ENCODE measurements around the gene IL2RG.

IL2RG gene

GRCh38 chrX:71143508-71143907 lies 32.1 kb upstream of the IL2RG start:
- Histone ChIP-seq H3K27me3 (ENCODE audit: control insufficient read depth, insufficient read depth, low read length, poor library complexity, severe bottlenecking) (no peaks in the 10 kb centered on the region), H3K27ac (ENCODE audit: insufficient read depth, low read depth, low read length, poor library complexity, severe bottlenecking) (no peak overlapping the region), H3K36me3 (ENCODE audit: control insufficient read depth, insufficient read depth, low read length) (no peaks in the 10 kb centered on the region), H3K4me3 (ENCODE audit: insufficient read depth, low read depth, low read length) (no peak overlapping the region), H3K4me1 (ENCODE audit: control insufficient read depth, insufficient read depth, low read length) (peaks cover 5% of the 10 kb centered on the region), H3K9me3 (ENCODE audit: control insufficient read depth, low read length) (no peaks in the 10 kb centered on the region)
- WGBS, 2 experiments = 93 to 98% methylated on average over 6 of the region's 6 CpGs

GRCh38 chrX:71140440-71140839 lies 29.1 kb upstream of the IL2RG start:
- no peaks in the 10 kb centered on the region for H3K9me3 ChIP-seq (ENCODE audit: control insufficient read depth, low read length)
- H3K27ac ChIP-seq (ENCODE audit: insufficient read depth, low read depth, low read length, poor library complexity, severe bottlenecking) = no peak overlapping the region
- H3K36me3 ChIP-seq (ENCODE audit: control insufficient read depth, insufficient read depth, low read length) = peaks cover 9% of the 10 kb centered on the region
- no peak overlapping the region for H3K4me3 ChIP-seq (ENCODE audit: insufficient read depth, low read depth, low read length)
- no peaks in the 10 kb centered on the region for H3K4me1 ChIP-seq (ENCODE audit: control insufficient read depth, insufficient read depth, low read length)
- 89 to 95% methylated on average over 6 of the region's 6 CpGs for WGBS, 2 experiments
- no peaks in the 10 kb centered on the region for H3K27me3 ChIP-seq (ENCODE audit: control insufficient read depth, insufficient read depth, low read length, poor library complexity, severe bottlenecking)

GRCh38 chrX:71131510-71131909 lies 20.1 kb upstream of the IL2RG start:
- no peak overlapping the region for H3K27ac ChIP-seq (ENCODE audit: insufficient read depth, low read depth, low read length, poor library complexity, severe bottlenecking)
- H3K9me3 ChIP-seq (ENCODE audit: control insufficient read depth, low read length) = no peaks in the 10 kb centered on the region
- H3K27me3 ChIP-seq (ENCODE audit: control insufficient read depth, insufficient read depth, low read length, poor library complexity, severe bottlenecking) = no peaks in the 10 kb centered on the region
- H3K4me1 ChIP-seq (ENCODE audit: control insufficient read depth, insufficient read depth, low read length) = no peaks in the 10 kb centered on the region
- peaks cover 8% of the 10 kb centered on the region for H3K36me3 ChIP-seq (ENCODE audit: control insufficient read depth, insufficient read depth, low read length)
- 95 to 96% methylated on average over 4 of the region's 4 CpGs for WGBS, 2 experiments
- no peak overlapping the region for H3K4me3 ChIP-seq (ENCODE audit: insufficient read depth, low read depth, low read length)

GRCh38 chrX:71128915-71129765 lies 17.8 kb upstream of the IL2RG start:
- H3K36me3 ChIP-seq (ENCODE audit: control insufficient read depth, insufficient read depth, low read length) = peaks cover 19% of the 10 kb centered on the region
- no peak overlapping the region for H3K4me3 ChIP-seq (ENCODE audit: insufficient read depth, low read depth, low read length)
- 50 to 52% methylated on average over 18 of the region's 18 CpGs for WGBS, 2 experiments
- no peaks in the 10 kb centered on the region for H3K9me3 ChIP-seq (ENCODE audit: control insufficient read depth, low read length)
- no peaks in the 10 kb centered on the region for H3K4me1 ChIP-seq (ENCODE audit: control insufficient read depth, insufficient read depth, low read length)
- H3K27ac ChIP-seq (ENCODE audit: insufficient read depth, low read depth, low read length, poor library complexity, severe bottlenecking) = no peak overlapping the region
- no peaks in the 10 kb centered on the region for H3K27me3 ChIP-seq (ENCODE audit: control insufficient read depth, insufficient read depth, low read length, poor library complexity, severe bottlenecking)

- Histone ChIP-seq H3K27me3 (ENCODE audit: control insufficient read depth, insufficient read depth, low read length, poor library complexity, severe bottlenecking) (no peaks in the 10 kb centered on the region), H3K36me3 (ENCODE audit: control insufficient read depth, insufficient read depth, low read length) (peaks cover 19% of the 10 kb centered on the region), H3K4me1 (ENCODE audit: control insufficient read depth, insufficient read depth, low read length) (no peaks in the 10 kb centered on the region), H3K27ac (ENCODE audit: insufficient read depth, low read depth, low read length, poor library complexity, severe bottlenecking) (no peak overlapping the region), H3K4me3 (ENCODE audit: insufficient read depth, low read depth, low read length) (no peak overlapping the region), H3K9me3 (ENCODE audit: control insufficient read depth, low read length) (no peaks in the 10 kb centered on the region)
- 90 to 91% methylated on average over 12 of the region's 12 CpGs for WGBS, 2 experiments
These were observed 16.9 kb upstream of the IL2RG start for GRCh38 chrX:71128166-71128833.

- Histone ChIP-seq H3K27ac (ENCODE audit: insufficient read depth, low read depth, low read length, poor library complexity, severe bottlenecking) (no peak overlapping the region), H3K9me3 (ENCODE audit: control insufficient read depth, low read length) (no peaks in the 10 kb centered on the region), H3K4me3 (ENCODE audit: insufficient read depth, low read depth, low read length) (peak overlapping the region; percentile 60), H3K36me3 (ENCODE audit: control insufficient read depth, insufficient read depth, low read length) (peaks cover 3% of the 10 kb centered on the region), H3K27me3 (ENCODE audit: control insufficient read depth, insufficient read depth, low read length, poor library complexity, severe bottlenecking) (no peaks in the 10 kb centered on the region), H3K4me1 (ENCODE audit: control insufficient read depth, insufficient read depth, low read length) (no peaks in the 10 kb centered on the region)
- WGBS, 2 experiments = 5 to 7% methylated on average over 12 to 14 of the region's 17 CpGs
These were observed 7.7 kb upstream of the IL2RG start for GRCh38 chrX:71118985-71119535.

- H3K27ac ChIP-seq (ENCODE audit: insufficient read depth, low read depth, low read length, poor library complexity, severe bottlenecking) = no peak within 1 kb of the TSS
- no peaks in the 10 kb centered on the region for H3K4me1 ChIP-seq (ENCODE audit: control insufficient read depth, insufficient read depth, low read length)
- H3K36me3 ChIP-seq (ENCODE audit: control insufficient read depth, insufficient read depth, low read length) = peaks cover 3% of the 10 kb centered on the region
- WGBS, 2 experiments = 1% methylated on average over 53 to 55 of the region's 56 CpGs
- no peaks in the 10 kb centered on the region for H3K27me3 ChIP-seq (ENCODE audit: control insufficient read depth, insufficient read depth, low read length, poor library complexity, severe bottlenecking)
- H3K4me3 ChIP-seq (ENCODE audit: insufficient read depth, low read depth, low read length) = peak within 1 kb of the TSS; percentile 60
- H3K9me3 ChIP-seq (ENCODE audit: control insufficient read depth, low read length) = no peaks in the 10 kb centered on the region
These were observed 6.9 kb upstream of the IL2RG start, which contains the start of gene MED12 for GRCh38 chrX:71118032-71118984. MED12 (plus strand) TSS chrX:71118596; CDS start chrX:71118755, 159 bp downstream.

GRCh38 chrX:71117358-71117757 lies 6.0 kb upstream of the IL2RG start:
- WGBS, 2 experiments = 76 to 79% methylated on average over 8 to 10 of the region's 10 CpGs
- no peaks in the 10 kb centered on the region for H3K9me3 ChIP-seq (ENCODE audit: control insufficient read depth, low read length)
- H3K4me1 ChIP-seq (ENCODE audit: control insufficient read depth, insufficient read depth, low read length) = no peaks in the 10 kb centered on the region
- no peak overlapping the region for H3K27ac ChIP-seq (ENCODE audit: insufficient read depth, low read depth, low read length, poor library complexity, severe bottlenecking)
- no peak overlapping the region for H3K4me3 ChIP-seq (ENCODE audit: insufficient read depth, low read depth, low read length)
- peaks cover 2% of the 10 kb centered on the region for H3K36me3 ChIP-seq (ENCODE audit: control insufficient read depth, insufficient read depth, low read length)
- H3K27me3 ChIP-seq (ENCODE audit: control insufficient read depth, insufficient read depth, low read length, poor library complexity, severe bottlenecking) = no peaks in the 10 kb centered on the region

GRCh38 chrX:71111921-71112431 lies 599 bp upstream of the IL2RG start:
- Histone ChIP-seq H3K27me3 (ENCODE audit: control insufficient read depth, insufficient read depth, low read length, poor library complexity, severe bottlenecking) (no peaks in the 10 kb centered on the region), H3K4me1 (ENCODE audit: control insufficient read depth, insufficient read depth, low read length) (peaks cover 7% of the 10 kb centered on the region), H3K36me3 (ENCODE audit: control insufficient read depth, insufficient read depth, low read length) (no peaks in the 10 kb centered on the region), H3K9me3 (ENCODE audit: control insufficient read depth, low read length) (no peaks in the 10 kb centered on the region), H3K27ac (ENCODE audit: insufficient read depth, low read depth, low read length, poor library complexity, severe bottlenecking) (no peak overlapping the region), H3K4me3 (ENCODE audit: insufficient read depth, low read depth, low read length) (no peak overlapping the region)
- 86 to 91% methylated on average over 4 to 5 of the region's 5 CpGs for WGBS, 2 experiments

All from ectodermal cell (in vitro differentiated cells).